ENCODE data around the gene COQ4.
A peak's percentile ranks its signal among the peaks of the same experiment; 100 is the strongest.

Gene COQ4

DNA sequence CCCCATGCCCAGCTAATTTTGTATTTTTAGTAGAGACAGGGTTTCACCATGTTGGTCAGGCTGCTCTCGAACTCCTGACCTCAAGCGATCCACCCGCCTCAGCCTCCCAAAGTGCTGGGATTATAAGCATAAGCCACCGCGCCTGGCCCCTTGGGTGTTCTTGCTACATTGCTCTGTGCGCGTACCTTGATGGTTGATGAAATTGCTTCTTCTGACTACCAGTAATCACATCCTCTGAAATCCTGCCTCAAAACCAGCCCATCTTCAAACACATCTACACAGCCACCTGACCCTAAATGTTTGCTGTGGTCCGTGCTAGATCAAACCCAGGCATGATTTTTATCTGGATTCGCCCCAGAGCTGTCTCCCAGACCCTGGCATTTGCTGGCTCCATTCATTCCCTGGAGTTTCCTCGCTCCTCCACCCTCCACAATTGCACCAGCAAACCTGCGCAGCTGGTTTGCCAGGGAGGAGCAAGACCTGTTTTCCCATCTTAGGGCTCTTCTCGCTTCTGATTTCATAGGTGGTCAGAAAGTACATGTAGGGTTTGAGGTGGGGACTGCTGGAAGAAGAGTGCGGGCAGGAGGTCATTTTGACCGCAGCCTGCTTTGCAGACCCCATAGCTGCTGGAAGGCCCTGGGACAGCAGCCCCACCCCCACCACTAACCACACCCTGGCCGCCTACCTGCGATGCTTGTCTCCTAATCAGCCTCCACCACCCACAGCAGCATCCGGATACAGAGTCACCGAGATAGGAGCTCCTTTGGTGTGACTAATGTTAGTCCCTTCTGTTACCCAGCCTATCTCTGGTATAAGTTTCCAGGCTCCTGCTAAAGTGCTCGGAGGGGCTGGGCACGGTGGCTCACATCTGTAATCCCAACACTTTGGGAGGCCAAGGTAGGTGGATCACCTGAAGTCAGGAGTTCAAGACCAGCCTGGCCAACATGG, 23.8 kb upstream of the COQ4 start:
- Histone ChIP-seq H3K27ac (no peak overlapping the region), H3K4me3 (ENCODE audit: low read depth, low read length) (no peak overlapping the region), H3K9me3 (ENCODE audit: severe bottlenecking) (no peaks in the 10 kb centered on the region), H3K27me3 (ENCODE audit: insufficient read depth, low read depth, severe bottlenecking) (no peaks in the 10 kb centered on the region), H3K36me3 (no peaks in the 10 kb centered on the region)
- DNase-seq: no peak
- no peak for TF ChIP-seq CTCF (IDR thresholded peaks at IDR 0.05; ENCODE audit: low read depth, low read length)

DNA sequence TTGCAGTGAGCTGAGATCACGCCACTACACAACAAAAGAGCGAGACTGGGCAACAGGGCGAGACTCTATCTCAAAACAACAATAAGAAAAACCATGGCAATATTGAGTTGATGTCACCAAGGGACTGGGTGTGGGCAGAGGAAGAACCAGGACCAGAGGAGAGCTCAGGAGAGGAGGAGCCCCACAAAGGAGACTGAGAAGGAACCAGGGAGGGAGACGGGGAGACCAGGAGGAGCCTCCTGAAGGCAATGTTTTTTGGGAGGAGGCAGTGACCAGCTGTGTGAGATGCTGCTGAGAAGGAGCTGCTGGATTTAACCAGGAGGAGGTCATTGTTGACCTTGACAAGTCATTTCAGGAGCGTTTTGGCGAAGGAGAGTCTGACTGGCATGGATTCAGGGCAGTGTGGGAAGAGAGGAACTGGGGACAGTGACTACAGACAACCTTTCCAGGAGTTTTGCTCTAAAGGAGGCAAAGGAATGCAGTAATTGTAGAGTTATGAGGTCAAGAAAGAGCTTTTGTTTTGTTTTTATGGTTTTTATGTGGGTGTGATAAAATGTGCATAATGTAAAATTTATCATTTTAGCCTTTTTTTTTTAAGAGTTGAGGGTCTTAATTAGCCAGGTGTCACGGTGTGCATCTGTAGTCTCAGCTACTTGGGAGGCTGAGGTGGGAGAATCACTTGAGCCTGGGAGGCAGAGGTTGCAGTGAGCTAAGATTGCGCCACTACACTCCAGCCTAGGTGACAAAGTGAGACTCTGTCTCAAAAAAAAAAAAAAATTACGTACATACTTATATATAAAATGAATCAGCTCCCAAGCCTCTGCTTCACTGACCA, 18.3 kb upstream of the COQ4 start:
- Histone ChIP-seq H3K4me3 (ENCODE audit: low read depth, low read length) (no peak overlapping the region), H3K27me3 (ENCODE audit: insufficient read depth, low read depth, severe bottlenecking) (no peaks in the 10 kb centered on the region), H3K36me3 (peaks cover 30% of the 10 kb centered on the region), H3K27ac (peak overlapping the region; percentile 51), H3K9me3 (ENCODE audit: severe bottlenecking) (no peaks in the 10 kb centered on the region)
- TF ChIP-seq CTCF (IDR thresholded peaks at IDR 0.05; ENCODE audit: low read depth, low read length): no peak
- DNase-seq: no peak

DNA sequence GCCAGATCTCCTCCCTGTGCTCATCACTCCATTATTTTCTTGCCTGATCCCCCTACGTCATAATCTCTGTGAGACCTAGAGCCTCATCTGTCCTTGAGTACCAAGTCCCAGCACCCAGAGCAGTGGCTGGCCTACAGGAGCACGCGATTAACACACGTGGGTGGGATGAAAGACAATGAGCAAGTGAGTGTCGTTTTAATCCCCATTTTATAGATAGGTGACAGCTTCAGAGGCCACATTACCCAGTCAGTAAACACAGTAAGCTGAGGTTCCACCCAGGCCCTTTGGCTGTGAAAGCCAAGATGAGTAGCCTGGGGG, 17.7 kb upstream of the COQ4 start:
- Histone ChIP-seq H3K36me3 (peaks cover 36% of the 10 kb centered on the region), H3K27ac (peak overlapping the region; percentile 62), H3K9me3 (ENCODE audit: severe bottlenecking) (no peaks in the 10 kb centered on the region), H3K27me3 (ENCODE audit: insufficient read depth, low read depth, severe bottlenecking) (no peaks in the 10 kb centered on the region), H3K4me3 (ENCODE audit: low read depth, low read length) (no peak overlapping the region)
- peak; percentile 95 for DNase-seq
- TF ChIP-seq CTCF (IDR thresholded peaks at IDR 0.05; ENCODE audit: low read depth, low read length): no peak

GRCh38 chr9:128309551-128309950, 13.1 kb upstream of the COQ4 start:
- Histone ChIP-seq H3K27me3 (ENCODE audit: insufficient read depth, low read depth, severe bottlenecking) (no peaks in the 10 kb centered on the region), H3K27ac (no peak overlapping the region), H3K36me3 (peaks cover 71% of the 10 kb centered on the region), H3K9me3 (ENCODE audit: severe bottlenecking) (no peaks in the 10 kb centered on the region), H3K4me3 (ENCODE audit: low read depth, low read length) (no peak overlapping the region)
- TF ChIP-seq CTCF (IDR thresholded peaks at IDR 0.05; ENCODE audit: low read depth, low read length): no peak
- DNase-seq: no peak

- Histone ChIP-seq H3K36me3 (peaks cover 78% of the 10 kb centered on the region), H3K27me3 (ENCODE audit: insufficient read depth, low read depth, severe bottlenecking) (no peaks in the 10 kb centered on the region), H3K9me3 (ENCODE audit: severe bottlenecking) (no peaks in the 10 kb centered on the region), H3K27ac (no peak overlapping the region), H3K4me3 (ENCODE audit: low read depth, low read length) (no peak overlapping the region)
- TF ChIP-seq CTCF (IDR thresholded peaks at IDR 0.05; ENCODE audit: low read depth, low read length): no peak
- no peak for DNase-seq
These were observed 12.2 kb upstream of the COQ4 start for GRCh38 chr9:128310461-128310860.

Measured in WERI-Rb-1 (cell line).